Measurements from ENCODE around the gene PMP22.

DNA sequence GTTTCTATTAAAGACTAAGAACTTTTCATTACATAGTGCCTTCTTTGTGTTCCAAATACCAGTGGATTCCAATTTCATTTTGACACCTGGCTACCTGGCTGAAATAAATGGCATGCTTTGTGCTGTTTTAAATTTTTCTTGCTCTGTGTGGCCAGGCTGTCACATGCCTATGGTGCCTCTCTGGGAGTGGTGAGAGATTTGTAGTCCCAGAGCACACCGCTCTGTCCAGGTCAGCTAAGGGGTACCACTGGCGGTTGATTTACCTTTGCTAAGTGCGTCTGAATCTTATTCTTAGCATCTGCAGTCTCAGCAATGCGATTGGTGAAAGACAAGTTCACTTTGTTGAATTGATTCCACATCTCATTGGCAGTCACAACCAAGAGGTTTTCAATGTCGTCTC lies 46.9 kb upstream of the PMP22 start:
- TF ChIP-seq, protein P1, sequence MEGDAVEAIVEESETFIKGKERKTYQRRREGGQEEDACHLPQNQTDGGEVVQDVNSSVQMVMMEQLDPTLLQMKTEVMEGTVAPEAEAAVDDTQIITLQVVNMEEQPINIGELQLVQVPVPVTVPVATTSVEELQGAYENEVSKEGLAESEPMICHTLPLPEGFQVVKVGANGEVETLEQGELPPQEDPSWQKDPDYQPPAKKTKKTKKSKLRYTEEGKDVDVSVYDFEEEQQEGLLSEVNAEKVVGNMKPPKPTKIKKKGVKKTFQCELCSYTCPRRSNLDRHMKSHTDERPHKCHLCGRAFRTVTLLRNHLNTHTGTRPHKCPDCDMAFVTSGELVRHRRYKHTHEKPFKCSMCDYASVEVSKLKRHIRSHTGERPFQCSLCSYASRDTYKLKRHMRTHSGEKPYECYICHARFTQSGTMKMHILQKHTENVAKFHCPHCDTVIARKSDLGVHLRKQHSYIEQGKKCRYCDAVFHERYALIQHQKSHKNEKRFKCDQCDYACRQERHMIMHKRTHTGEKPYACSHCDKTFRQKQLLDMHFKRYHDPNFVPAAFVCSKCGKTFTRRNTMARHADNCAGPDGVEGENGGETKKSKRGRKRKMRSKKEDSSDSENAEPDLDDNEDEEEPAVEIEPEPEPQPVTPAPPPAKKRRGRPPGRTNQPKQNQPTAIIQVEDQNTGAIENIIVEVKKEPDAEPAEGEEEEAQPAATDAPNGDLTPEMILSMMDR (IDR thresholded peaks at IDR 0.05), result no peak
- no peak for TF ChIP-seq POLR2A (IDR thresholded peaks at IDR 0.05)

Data from uterus (tissue), 2 donors.